Endothelial cell (in vitro differentiated cells): ENCODE measurements around the gene FBXO48. TPM values are rescaled to one million over a fixed set of nuclear protein-coding genes. Genes with fewer than 3 reads are reported as not detected.

Source experiments
- DNase-seq: peaks from one replicate; pipeline ENCODE4 v3.0.0; 2021; ENCODE audit warnings: low spot score
- H3K27ac Mint-ChIP-seq: one replicate; pipeline ENCODE4 v1.8.0; 2021; ENCODE audit warnings: mixed read lengths, inconsistent platforms; ENCODE audit not compliant: unreplicated experiment
- H3K27me3 Mint-ChIP-seq: one replicate; pipeline ENCODE4 v1.8.0; 2021; ENCODE audit warnings: mild to moderate bottlenecking, moderate library complexity, mixed read lengths, inconsistent platforms; ENCODE audit not compliant: unreplicated experiment
- H3K36me3 Mint-ChIP-seq: one replicate; pipeline ENCODE4 v1.8.0; 2021; ENCODE audit warnings: mild to moderate bottlenecking, low read depth, mixed read lengths, inconsistent platforms; ENCODE audit not compliant: unreplicated experiment
- H3K4me1 Mint-ChIP-seq: one replicate; pipeline ENCODE4 v1.8.0; 2021; ENCODE audit warnings: mild to moderate bottlenecking, mixed read lengths, inconsistent platforms; ENCODE audit not compliant: unreplicated experiment
- H3K4me3 Mint-ChIP-seq: one replicate; pipeline ENCODE4 v1.8.0; 2021; ENCODE audit warnings: mild to moderate bottlenecking, mixed read lengths, inconsistent platforms; ENCODE audit not compliant: unreplicated experiment
- H3K9me3 Mint-ChIP-seq: one replicate; pipeline ENCODE4 v1.8.0; 2021; ENCODE audit warnings: mixed read lengths, inconsistent platforms; ENCODE audit not compliant: unreplicated experiment
- CTCF ChIP-seq: fragments of 200-600 bp; sonication (generic); IDR thresholded peaks from one replicate; pipeline ENCODE4 v1.5.0; 2021; ENCODE audit warnings: antibody characterized with exemption; ENCODE audit not compliant: unreplicated experiment
- total RNA-seq: library from RNA; stranded (reverse); fragmentation: NEBNext Ultra II Directional; extraction: Animal tissue kit (Norgen Biotek cat#: 25700); gene quantifications from one replicate; pipeline ENCODE4 v1.2.1, GENCODE V29; 2021; ENCODE audit not compliant: unreplicated experiment

FBXO48 gene
- total RNA-seq, 1 donor from 2014 or later: 1.6 TPM

DNA sequence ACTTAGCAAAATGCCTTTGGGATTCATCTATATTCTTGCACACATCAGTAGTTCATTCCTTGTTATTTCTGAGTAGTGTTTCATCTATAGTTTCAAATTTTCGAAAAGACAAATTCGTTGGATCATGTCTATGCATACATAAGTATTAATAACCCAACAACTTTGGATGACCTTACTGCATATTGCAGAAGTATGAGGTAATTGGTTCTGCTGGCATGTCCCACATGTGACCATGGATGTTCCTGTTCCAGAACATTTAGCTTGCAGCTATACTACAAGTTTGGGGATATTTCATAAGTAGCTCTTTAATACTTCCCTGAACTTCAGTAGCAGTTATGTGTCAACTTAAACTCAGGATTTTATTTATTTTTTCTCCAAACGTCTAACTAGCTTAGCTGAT lies 45.2 kb upstream of the FBXO48 start:
- no peak for DNase-seq
- no peaks in the 10 kb centered on the region for H3K27me3 Mint-ChIP-seq
- H3K4me1 Mint-ChIP-seq: no peaks in the 10 kb centered on the region
- TF ChIP-seq CTCF: no peak
- no peak overlapping the region for H3K4me3 Mint-ChIP-seq
- no peaks in the 10 kb centered on the region for H3K9me3 Mint-ChIP-seq
- no peak overlapping the region for H3K27ac Mint-ChIP-seq
- peaks cover 7% of the 10 kb centered on the region for H3K36me3 Mint-ChIP-seq

- DNase-seq: no peak
- Mint-ChIP-seq H3K4me1 (no peaks in the 10 kb centered on the region), H3K9me3 (no peaks in the 10 kb centered on the region), H3K36me3 (peaks cover 8% of the 10 kb centered on the region), H3K27ac (no peak overlapping the region), H3K27me3 (no peaks in the 10 kb centered on the region), H3K4me3 (no peak overlapping the region)
- TF ChIP-seq CTCF: no peak
Observed at GRCh38 chr2:68506170-68506569, 39.1 kb upstream of the FBXO48 start.

GRCh38 chr2:68505603-68506159 lies 38.6 kb upstream of the FBXO48 start:
- H3K4me1 Mint-ChIP-seq: no peaks in the 10 kb centered on the region
- no peaks in the 10 kb centered on the region for H3K9me3 Mint-ChIP-seq
- no peaks in the 10 kb centered on the region for H3K27me3 Mint-ChIP-seq
- H3K27ac Mint-ChIP-seq: no peak overlapping the region
- no peak for TF ChIP-seq CTCF
- peaks cover 10% of the 10 kb centered on the region for H3K36me3 Mint-ChIP-seq
- no peak for DNase-seq
- H3K4me3 Mint-ChIP-seq: no peak overlapping the region

- DNase-seq: no peak
- Mint-ChIP-seq H3K4me3 (no peak overlapping the region), H3K36me3 (peaks cover 9% of the 10 kb centered on the region), H3K9me3 (no peaks in the 10 kb centered on the region), H3K27me3 (peaks cover 4% of the 10 kb centered on the region), H3K27ac (no peak overlapping the region), H3K4me1 (no peaks in the 10 kb centered on the region)
- TF ChIP-seq CTCF: no peak
Observed at GRCh38 chr2:68501768-68502167, 34.7 kb upstream of the FBXO48 start.

GRCh38 chr2:68500649-68501048 lies 33.6 kb upstream of the FBXO48 start:
- Mint-ChIP-seq H3K4me1 (no peaks in the 10 kb centered on the region), H3K4me3 (no peak overlapping the region), H3K27ac (no peak overlapping the region)

More at GRCh38 chr2:68500649-68501048, 33.6 kb upstream of the FBXO48 start:
- no peak for DNase-seq
- no peaks in the 10 kb centered on the region for H3K9me3 Mint-ChIP-seq
- H3K27me3 Mint-ChIP-seq: peaks cover 6% of the 10 kb centered on the region
- TF ChIP-seq CTCF: no peak
- H3K36me3 Mint-ChIP-seq: peaks cover 14% of the 10 kb centered on the region
